ENCODE measurements around the gene ATOSB.

Gene ATOSB

DNA sequence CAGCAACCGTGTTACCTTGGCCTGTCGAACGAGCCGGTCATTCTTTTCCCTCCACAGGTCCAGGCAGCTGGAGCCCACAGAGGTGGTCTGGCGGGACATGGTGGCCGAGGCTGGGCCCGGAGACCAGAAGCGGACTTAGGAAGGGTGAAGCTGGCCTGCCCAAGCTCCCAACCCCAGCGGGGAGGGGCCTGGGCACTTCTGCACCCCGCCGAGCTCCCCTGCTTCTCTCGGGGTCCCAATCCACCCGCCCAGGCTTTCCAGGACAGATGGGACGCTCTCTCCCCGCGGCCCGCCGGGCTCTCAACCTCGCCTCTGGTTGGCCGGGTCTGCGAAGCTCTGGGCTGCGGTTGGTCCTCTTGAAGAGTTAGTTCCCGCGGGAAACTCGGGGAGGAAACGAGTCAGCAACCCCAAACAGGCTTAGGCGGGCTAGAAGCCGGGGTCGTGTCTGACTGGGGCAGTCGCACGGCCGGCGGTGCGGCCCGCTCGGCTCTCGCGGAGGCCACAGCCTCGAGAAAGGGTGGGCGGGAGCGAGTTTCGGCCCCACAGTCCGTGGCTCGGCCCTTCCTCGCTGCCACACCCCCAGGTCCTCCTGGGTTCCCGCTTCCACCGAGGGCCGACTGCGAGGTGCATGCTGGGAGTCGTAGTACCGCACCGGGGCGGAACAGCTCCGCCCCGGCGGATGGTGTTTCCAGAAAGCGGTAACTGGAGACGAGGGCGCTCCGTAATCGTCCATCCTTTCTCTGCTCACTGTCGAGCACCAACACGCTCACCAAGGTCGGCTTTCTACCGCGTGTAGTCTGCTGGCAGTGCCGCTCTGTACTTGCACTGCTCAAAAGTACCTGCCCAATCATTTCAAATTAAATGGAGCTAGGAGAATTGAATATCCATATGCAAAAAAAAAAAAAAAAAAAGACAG lies 36.0 kb downstream of the ATOSB start, which contains the start of gene FANCG:
Gene FANCG (minus strand): TSS at position 517 of the 916 bp plus-strand sequence. CDS start 418 bp downstream, at position 99.
- peak; percentile 81 for DNase-seq (ENCODE audit: low read depth)

DNA sequence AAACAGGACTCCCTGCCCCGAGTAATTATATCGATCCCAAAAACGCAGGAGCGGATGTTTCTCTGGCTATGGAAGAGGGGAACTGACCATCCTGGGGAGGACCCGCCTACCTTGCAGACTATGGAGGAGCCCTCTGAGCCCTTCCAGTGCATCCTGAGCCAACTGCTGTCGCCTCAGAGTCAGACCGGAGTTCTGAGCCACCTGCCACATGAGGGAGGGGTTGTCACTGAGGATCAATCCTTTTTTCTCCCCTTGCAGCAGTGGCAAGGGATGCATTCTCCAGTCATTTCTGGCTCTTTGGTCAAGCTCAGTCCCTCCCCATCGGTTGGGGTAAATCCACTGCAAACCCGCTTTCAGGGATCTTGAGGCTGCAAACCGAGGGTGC lies 36.6 kb downstream of the ATOSB start:
- DNase-seq (ENCODE audit: low read depth) = no peak

GRCh38 chr9:35078066-35078465 lies 37.6 kb downstream of the ATOSB start:
- DNase-seq (ENCODE audit: low read depth) = no peak

DNA sequence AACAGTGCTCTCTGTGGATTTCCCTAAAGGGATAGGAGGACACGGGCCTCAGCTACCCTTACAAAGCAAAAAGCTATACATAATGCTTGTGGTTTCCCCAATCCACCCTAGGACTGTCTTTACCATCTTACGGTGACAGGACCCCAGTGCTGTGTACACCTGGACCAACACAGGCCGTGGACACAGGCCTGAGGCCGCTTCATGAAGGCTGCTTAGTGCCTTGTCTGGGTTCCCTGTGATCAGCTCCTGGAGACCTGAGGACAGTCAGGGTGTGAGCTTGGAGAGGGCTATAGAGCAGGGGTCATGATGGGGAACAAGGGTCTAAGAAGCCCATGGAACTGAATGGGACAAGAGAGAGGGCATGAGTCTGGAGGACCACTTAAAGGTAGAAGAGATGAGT lies 38.8 kb downstream of the ATOSB start:
- no peak for DNase-seq (ENCODE audit: low read depth)

GRCh38 chr9:35075358-35075757 lies 40.3 kb downstream of the ATOSB start:
- no peak for DNase-seq (ENCODE audit: low read depth)

GRCh38 chr9:35074791-35075190 lies 40.9 kb downstream of the ATOSB start:
- no peak for DNase-seq (ENCODE audit: low read depth)

GRCh38 chr9:35074141-35074540 lies 41.5 kb downstream of the ATOSB start:
- no peak for DNase-seq (ENCODE audit: low read depth)

DNA sequence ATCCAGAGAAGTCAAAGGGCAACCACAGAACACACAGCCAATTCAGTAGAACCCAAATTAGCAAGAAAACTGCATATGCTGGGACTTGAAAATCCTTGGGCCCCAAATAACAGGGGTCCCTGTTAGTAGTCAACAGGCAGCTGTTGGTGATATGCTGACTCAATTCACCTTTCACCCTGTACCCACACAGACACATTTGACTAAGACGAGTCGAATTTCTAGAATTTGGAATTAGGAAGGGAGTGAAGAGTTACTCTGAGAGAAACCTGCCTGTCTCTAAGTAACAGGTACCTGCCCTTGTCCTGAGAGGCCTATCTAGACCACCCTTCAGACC lies 42.4 kb downstream of the ATOSB start:
- no peak for DNase-seq (ENCODE audit: low read depth)

GRCh38 chr9:35072461-35073278 lies 43.0 kb downstream of the ATOSB start, which contains the start of gene VCP:
Gene VCP, minus strand, starts transcription at chr9:35072625. Its CDS starts 272 bp downstream, at chr9:35072353.
- peak; percentile 98 for DNase-seq (ENCODE audit: low read depth)

GRCh38 chr9:35071814-35072460 lies 43.7 kb downstream of the ATOSB start:
- DNase-seq (ENCODE audit: low read depth) = peak; percentile 82

DNA sequence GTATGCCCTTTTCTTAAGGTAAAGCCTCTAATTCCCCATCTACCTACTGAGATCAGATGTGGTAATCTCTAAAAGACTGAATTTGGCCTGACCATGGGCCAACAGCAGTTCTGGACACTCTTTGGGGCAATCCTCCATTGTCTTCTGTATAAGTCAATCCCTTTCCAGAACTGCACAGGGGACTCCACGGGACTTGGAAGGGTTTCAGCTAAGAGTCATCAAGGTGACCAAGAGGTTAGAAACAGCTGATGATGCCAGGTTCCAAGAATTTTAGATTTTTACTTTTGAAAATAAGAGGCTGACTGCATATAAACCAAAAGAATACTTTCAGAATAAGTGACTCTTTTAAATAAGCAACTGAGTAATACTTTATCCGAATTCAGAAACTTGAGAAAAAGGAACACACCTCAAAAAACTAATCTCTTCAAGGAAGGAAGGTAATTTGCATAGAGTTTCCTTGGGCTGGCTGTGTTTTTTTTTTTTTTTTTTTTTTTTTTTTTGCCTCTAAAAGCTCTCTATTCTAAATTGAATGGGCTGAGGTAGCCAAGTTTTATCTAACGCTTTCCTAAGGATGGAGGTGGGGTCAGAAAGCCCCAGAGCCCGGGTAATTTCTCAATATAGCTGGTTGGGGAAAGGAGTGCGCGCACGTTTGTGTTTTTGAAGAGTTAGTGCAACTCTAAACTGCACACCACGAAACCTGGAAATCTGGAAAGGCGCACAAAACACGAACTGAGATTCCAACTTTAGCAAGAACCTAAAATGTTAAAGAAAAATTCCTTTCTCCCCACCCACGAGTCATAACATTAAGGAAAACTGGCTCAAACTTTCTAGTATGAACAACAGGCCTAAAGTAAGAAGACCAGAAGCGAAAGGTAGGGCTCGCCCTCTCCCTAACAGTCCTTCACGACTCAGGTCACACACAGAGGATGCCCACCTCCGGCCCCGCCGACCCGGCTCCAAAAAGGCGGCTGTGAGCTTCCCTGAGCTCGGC lies 44.5 kb downstream of the ATOSB start:
- DNase-seq (ENCODE audit: low read depth) = no peak

DNA sequence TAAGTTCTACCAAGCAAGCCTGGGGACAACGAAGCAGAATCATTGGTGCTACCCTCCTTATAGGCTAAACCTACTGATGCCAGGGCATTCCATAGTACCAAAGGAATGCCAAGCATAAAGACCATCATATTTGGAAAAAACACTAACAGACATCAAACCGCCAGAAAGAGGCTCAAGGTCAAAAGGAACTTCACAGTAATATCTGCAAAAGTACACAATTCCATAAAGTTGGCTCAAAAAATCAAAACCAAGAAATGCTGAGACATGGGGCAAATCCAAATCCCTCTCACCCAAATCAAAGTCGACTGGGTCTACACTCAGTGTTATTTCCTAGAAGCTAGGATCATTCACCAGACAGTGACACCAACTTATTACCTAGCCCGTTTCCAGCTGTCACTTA lies 46.6 kb downstream of the ATOSB start:
- DNase-seq (ENCODE audit: low read depth) = no peak

DNA sequence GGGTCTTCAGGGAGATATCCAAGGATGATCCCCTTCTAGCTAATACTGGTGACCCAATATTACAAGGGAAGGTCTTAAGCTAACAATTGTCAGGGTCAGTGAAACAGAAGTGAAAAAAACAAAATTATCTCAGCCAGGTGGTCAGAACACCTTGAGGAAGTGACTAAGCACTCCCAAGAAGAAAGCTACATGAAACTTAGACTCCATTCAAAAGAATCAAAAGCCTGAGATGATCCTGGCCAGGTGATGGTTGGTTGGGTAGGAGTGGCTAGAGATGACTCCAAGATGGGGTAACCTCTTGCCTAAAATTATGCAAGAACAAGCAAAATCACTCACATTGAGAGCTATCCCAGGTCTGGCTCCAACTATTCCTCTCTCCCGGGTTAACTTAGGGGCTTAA lies 48.6 kb downstream of the ATOSB start:
- no peak for DNase-seq (ENCODE audit: low read depth)

GRCh38 chr9:35060548-35061207 lies 55.0 kb downstream of the ATOSB start:
- DNase-seq (ENCODE audit: low read depth) = no peak

- no peak for DNase-seq (ENCODE audit: low read depth)
These were observed 56.2 kb downstream of the ATOSB start for GRCh38 chr9:35059438-35059837.

DNA sequence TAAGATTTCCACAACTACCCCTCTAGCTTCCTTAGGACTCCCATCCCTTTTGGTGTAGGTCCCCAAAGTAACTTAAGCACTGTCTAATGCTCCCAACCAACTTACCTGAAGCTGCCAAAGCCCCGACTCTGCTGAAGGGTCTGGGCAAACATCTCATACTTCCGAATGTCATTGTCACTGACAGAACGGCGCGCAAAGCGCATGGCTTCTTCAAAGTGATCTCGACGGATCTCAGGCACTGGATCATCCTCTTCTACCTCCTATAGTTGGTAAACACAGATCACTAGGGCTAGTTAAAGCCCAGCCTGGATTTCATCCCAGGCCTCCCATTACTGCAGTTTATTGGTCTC lies 58.4 kb downstream of the ATOSB start:
- DNase-seq (ENCODE audit: low read depth) = no peak

DNA sequence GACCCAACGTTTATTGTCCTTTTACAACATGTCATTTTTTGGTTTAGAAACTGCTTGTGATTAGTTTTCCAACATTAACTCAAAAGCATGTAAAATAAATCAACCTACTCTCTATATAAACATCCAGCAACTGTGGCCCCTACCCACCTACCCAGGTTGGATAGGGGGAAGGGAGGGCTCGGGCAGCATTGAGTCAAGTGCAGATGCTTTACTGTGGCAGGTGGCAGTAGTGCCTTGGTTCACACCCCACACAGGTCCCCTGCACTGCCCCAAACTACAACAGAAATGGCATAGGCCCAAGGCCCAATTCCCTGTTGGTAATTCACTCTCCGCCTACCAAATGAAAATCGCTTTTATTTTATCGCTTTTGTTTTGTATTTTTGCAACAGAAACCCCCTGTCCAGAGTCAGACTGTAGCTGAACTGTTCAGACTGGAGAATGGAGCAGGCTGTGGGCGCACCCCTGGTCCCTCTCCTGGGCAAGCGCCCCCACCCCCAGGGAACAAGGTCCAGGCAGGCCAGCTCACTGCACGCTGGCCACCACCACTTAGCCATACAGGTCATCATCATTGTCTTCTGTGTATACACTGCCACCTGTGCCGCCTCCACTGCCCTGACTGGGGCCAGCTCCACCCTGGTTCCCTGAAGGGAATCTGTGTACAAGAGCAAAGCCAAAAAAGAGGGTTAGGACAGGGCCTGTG lies 58.9 kb downstream of the ATOSB start:
- no peak for DNase-seq (ENCODE audit: low read depth)

GRCh38 chr9:35054871-35055644 lies 60.6 kb downstream of the ATOSB start:
- DNase-seq (ENCODE audit: low read depth) = no peak

DNA sequence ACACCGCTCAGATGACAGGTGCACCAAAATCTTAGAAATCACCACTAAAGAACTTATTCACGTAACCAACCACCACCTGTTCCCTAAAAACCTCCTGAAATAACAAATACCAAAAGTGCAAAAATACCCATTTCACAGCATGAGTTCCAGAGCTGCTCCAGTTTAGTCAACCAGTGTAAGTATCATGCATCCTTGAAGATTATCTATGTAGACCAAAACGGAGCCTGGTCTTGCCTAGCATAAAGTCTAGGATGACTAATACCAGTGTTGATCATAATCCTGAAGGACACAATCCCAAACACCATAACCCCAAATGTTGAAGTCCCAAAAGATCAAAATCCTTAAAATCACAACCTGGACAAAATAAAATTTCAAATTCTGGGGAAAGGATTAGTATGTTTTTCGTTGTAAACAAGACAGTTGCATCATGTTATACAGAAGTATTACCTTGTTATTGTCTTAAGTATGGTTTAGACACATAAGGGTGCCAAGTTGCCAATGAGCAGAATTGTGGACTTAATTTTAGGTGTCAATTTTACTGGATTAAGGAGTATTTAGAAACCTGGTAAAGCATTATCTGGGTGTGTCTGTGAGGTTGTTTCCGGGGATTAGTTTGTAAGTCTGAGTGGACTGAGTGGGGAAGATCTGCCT lies 61.4 kb downstream of the ATOSB start:
- no peak for DNase-seq (ENCODE audit: low read depth)
